ENCODE measurements around the gene CCDC85C.

CCDC85C gene

GRCh38 chr14:99632410-99633035 is 28.5 kb upstream of the CCDC85C start:
- H3K27ac ChIP-seq = no peak overlapping the region
- H3K4me3 ChIP-seq = no peak overlapping the region

- H3K4me3 ChIP-seq = no peak overlapping the region
- H3K27ac ChIP-seq = no peak overlapping the region
Measured at GRCh38 chr14:99630202-99630601, 26.2 kb upstream of the CCDC85C start.

- Histone ChIP-seq H3K27ac (peak overlapping the region in 1 of 21 experiments; percentile 22), H3K4me3 (no peak overlapping the region)
Measured at GRCh38 chr14:99628887-99629618, 25.0 kb upstream of the CCDC85C start.

- Histone ChIP-seq H3K4me3 (no peak overlapping the region), H3K27ac (no peak overlapping the region)
Measured at GRCh38 chr14:99627510-99628381, 23.7 kb upstream of the CCDC85C start.

- H3K4me3 ChIP-seq = no peak overlapping the region
- no peak overlapping the region for H3K27ac ChIP-seq
Measured at GRCh38 chr14:99627100-99627499, 23.1 kb upstream of the CCDC85C start.

- Histone ChIP-seq H3K27ac (peak overlapping the region in 1 of 21 experiments; percentile 3), H3K4me3 (no peak overlapping the region)
Measured at GRCh38 chr14:99626041-99626648, 22.1 kb upstream of the CCDC85C start.

GRCh38 chr14:99625476-99625875 is 21.5 kb upstream of the CCDC85C start:
- no peak overlapping the region for H3K4me3 ChIP-seq
- H3K27ac ChIP-seq = peak overlapping the region in 2 of 21 experiments; percentile 23 to 39

GRCh38 chr14:99624971-99625370 is 21.0 kb upstream of the CCDC85C start:
- Histone ChIP-seq H3K27ac (peak overlapping the region in 2 of 21 experiments; percentile 23 to 39), H3K4me3 (no peak overlapping the region)

- H3K4me3 ChIP-seq = no peak overlapping the region
- H3K27ac ChIP-seq = peak overlapping the region in 4 of 21 experiments; percentile 12 to 42 (median 26)
Measured at GRCh38 chr14:99624024-99624423, 20.0 kb upstream of the CCDC85C start.

- Histone ChIP-seq H3K4me3 (no peak overlapping the region), H3K27ac (peak overlapping the region in 2 of 21 experiments; percentile 29 to 51)
Measured at GRCh38 chr14:99621948-99622347, 17.9 kb upstream of the CCDC85C start.

- Histone ChIP-seq H3K4me3 (no peak overlapping the region), H3K27ac (peak overlapping the region in 7 of 21 experiments; percentile 16 to 58 (median 45))
Measured at GRCh38 chr14:99619835-99620834, 16.1 kb upstream of the CCDC85C start.

GRCh38 chr14:99616832-99617800 is 13.1 kb upstream of the CCDC85C start:
- H3K27ac ChIP-seq = no peak overlapping the region

GRCh38 chr14:99615497-99616157 is 11.6 kb upstream of the CCDC85C start:
- H3K27ac ChIP-seq = peak overlapping the region in 7 of 21 experiments; percentile 5 to 45 (median 27)
- no peak overlapping the region for H3K4me3 ChIP-seq

More at GRCh38 chr14:99616832-99617800, 13.1 kb upstream of the CCDC85C start:
- H3K4me3 ChIP-seq = no peak overlapping the region

- Histone ChIP-seq H3K4me3 (no peak overlapping the region), H3K27ac (peak overlapping the region in 18 of 21 experiments; percentile 13 to 72 (median 54))
Measured at GRCh38 chr14:99612738-99613330, 8.8 kb upstream of the CCDC85C start.

GRCh38 chr14:99612071-99612737 is 8.2 kb upstream of the CCDC85C start:
- Histone ChIP-seq H3K4me3 (no peak overlapping the region), H3K27ac (peak overlapping the region in 18 of 21 experiments; percentile 13 to 72 (median 54))

- Histone ChIP-seq H3K4me3 (no peak overlapping the region), H3K27ac (peak overlapping the region in 8 of 21 experiments; percentile 11 to 71 (median 42))
Measured at GRCh38 chr14:99611646-99612045, 7.6 kb upstream of the CCDC85C start.
